A549 (cell line): Measurements from ENCODE around the gene NFYC. TPM values are rescaled to one million over a fixed set of nuclear protein-coding genes. Genes with fewer than 3 reads are reported as not detected.

Experiments
- ATAC-seq, 2 experiments: fragments of 200-7000 bp in 1 of 2; fragments of >200 bp in 1 of 2; cut with Nextera tagmentation in 1 of 2; cut with Tn5 transposase in 1 of 2; 3 replicates each; pipeline versions ENCODE4 v1.8.0 to v1.9.1; 2018 to 2020; ENCODE audit warnings: mild to moderate bottlenecking in 1 of 2, moderate library complexity in 1 of 2
- CTCF ChIA-PET: fragments of 300-600 bp; sonication (Branson Sonifier 250); formaldehyde crosslinking; extraction: SDS; loops from one replicate; lab custom pipeline; 2021; ENCODE audit warnings: antibody characterized with exemption, inconsistent platforms; lab: Yijun Ruan, JAX
- POLR2A ChIA-PET: fragments of 350-600 bp; formaldehyde crosslinking; extraction: SDS; loops from one replicate; lab custom pipeline; 2021; ENCODE audit warnings: antibody characterized with exemption, inconsistent platforms; lab: Yijun Ruan, JAX
- DNase-seq, 2 experiments: peaks; one replicate each; pipeline versions ENCODE4 v3.0.0 to v3.0.0-alpha.2; 2011 to 2016; ENCODE audit warnings: low read depth in 1 of 2, low spot score in 1 of 2
- FAIRE-seq: peaks from 2 replicates; lab custom pipeline; 2011; peaks lifted over from hg19 to GRCh38; lab: Jason Lieb, UNC
- H3K27ac ChIP-seq, 2 experiments: fragments of >200 bp; sonication (Bioruptor Twin); formaldehyde crosslinking; 3 replicates each; pipeline ENCODE4 v1.5.1; 2016 to 2017
- H3K4me1 ChIP-seq: fragments of >200 bp; sonication (Bioruptor Twin); formaldehyde crosslinking; 3 replicates; pipeline ENCODE4 v1.6.1; 2016
- H3K4me2 ChIP-seq: fragments of >200 bp; sonication (Bioruptor Twin); formaldehyde crosslinking; 3 replicates; pipeline ENCODE4 v1.6.1; 2016
- H3K4me3 ChIP-seq: fragments of >200 bp; sonication (Bioruptor Twin); formaldehyde crosslinking; 3 replicates; pipeline ENCODE4 v1.5.1; 2016
- H3K9me3 ChIP-seq: fragments of >200 bp; sonication (Bioruptor Twin); formaldehyde crosslinking; 3 replicates; pipeline ENCODE4 v1.6.1; 2016
- CHD2 ChIP-seq: fragments of 150-350 bp; IDR thresholded peaks from 2 replicates; pipeline ENCODE4 v1.6.1; 2014; ENCODE audit warnings: low read length; ENCODE audit not compliant: partially characterized antibody
- EHF ChIP-seq: fragments of 250-450 bp; sonication (Bioruptor Pico); IDR thresholded peaks from 2 replicates; pipeline ENCODE4 v1.5.0; 2020; ENCODE audit warnings: mild to moderate bottlenecking
- EP300 ChIP-seq, 2 experiments: fragments of >200 bp; sonication (Bioruptor Twin); formaldehyde crosslinking; IDR thresholded peaks; 2 replicates in 1 of 2; 3 replicates in 1 of 2; pipeline ENCODE4 v1.6.1; 2016 to 2017
- FOSL2 ChIP-seq, 2 experiments: fragments of 450-650 bp in 1 of 2; fragments of >200 bp in 1 of 2; sonication (Bioruptor Twin) in 1 of 2; formaldehyde crosslinking; IDR thresholded peaks; 2 replicates each; pipeline versions ENCODE4 v1.5.0 to v1.6.1; 2016 to 2020; ENCODE audit warnings: mild to moderate bottlenecking in 1 of 2, moderate library complexity in 1 of 2
- FOXS1 ChIP-seq: fragments of 250-450 bp; sonication (Bioruptor Pico); IDR thresholded peaks from 2 replicates; pipeline ENCODE4 v1.5.0; 2020; ENCODE audit warnings: mild to moderate bottlenecking, moderate library complexity
- GATA3 ChIP-seq: IDR thresholded peaks from 2 replicates; pipeline ENCODE4 v1.6.1; 2012; ENCODE audit warnings: borderline replicate concordance
- HDAC2 ChIP-seq: fragments of 200-600 bp; sonication (generic); IDR thresholded peaks from 2 replicates; pipeline ENCODE4 v1.6.1; 2016
- HOXB13 ChIP-seq: fragments of 250-450 bp; sonication (Bioruptor Pico); IDR thresholded peaks from 2 replicates; pipeline ENCODE4 v1.5.0; 2020; ENCODE audit warnings: low read depth, mild to moderate bottlenecking, moderate library complexity
- JUN ChIP-seq, 2 experiments: fragments of >200 bp; sonication (Bioruptor Twin); formaldehyde crosslinking; IDR thresholded peaks; 2 replicates in 1 of 2; 3 replicates in 1 of 2; pipeline ENCODE4 v1.6.1; 2016 to 2017
- JUNB ChIP-seq: fragments of >200 bp; sonication (Bioruptor Twin); formaldehyde crosslinking; IDR thresholded peaks from 2 replicates; pipeline ENCODE4 v1.6.1; 2016
- KDM1A ChIP-seq: fragments of 200-600 bp; sonication (generic); IDR thresholded peaks from 2 replicates; pipeline ENCODE4 v1.6.1; 2016; ENCODE audit warnings: low read depth, mild to moderate bottlenecking
- NR3C1 ChIP-seq: fragments of >200 bp; sonication (Bioruptor Twin); formaldehyde crosslinking; IDR thresholded peaks from 3 replicates; pipeline ENCODE4 v1.6.1; 2017
- RARB ChIP-seq: fragments of 250-450 bp; sonication (Bioruptor Pico); IDR thresholded peaks from 2 replicates; pipeline ENCODE4 v1.8.0; 2021; ENCODE audit warnings: mild to moderate bottlenecking, moderate library complexity
- RFX5 ChIP-seq: fragments of 450-650 bp; IDR thresholded peaks from 2 replicates; pipeline ENCODE4 v1.7.1; 2014; ENCODE audit warnings: antibody characterized with exemption, mild to moderate bottlenecking, moderate library complexity
- SMC3 ChIP-seq: fragments of >200 bp; sonication (Bioruptor Twin); formaldehyde crosslinking; IDR thresholded peaks from 3 replicates; pipeline ENCODE4 v1.6.1; 2018; ENCODE audit warnings: inconsistent platforms
- TFCP2L1 ChIP-seq: fragments of 250-450 bp; sonication (Bioruptor Pico); IDR thresholded peaks from 2 replicates; pipeline ENCODE4 v1.5.0; 2021; ENCODE audit warnings: mild to moderate bottlenecking
- TP53 ChIP-seq: fragments of 250-450 bp; sonication (Bioruptor Pico); IDR thresholded peaks from 2 replicates; pipeline ENCODE4 v1.5.0; 2021; ENCODE audit warnings: mild to moderate bottlenecking, moderate library complexity
- ZC3H11A ChIP-seq: fragments of 450-650 bp; IDR thresholded peaks from 2 replicates; pipeline ENCODE4 v1.6.1; 2014; ENCODE audit warnings: antibody characterized with exemption, mild to moderate bottlenecking
- ZFP36 ChIP-seq: fragments of 450-650 bp; IDR thresholded peaks from 2 replicates; pipeline ENCODE4 v1.6.1; 2014; ENCODE audit warnings: borderline replicate concordance; ENCODE audit not compliant: partially characterized antibody
- ZSCAN20 ChIP-seq: fragments of 250-450 bp; sonication (Bioruptor Pico); IDR thresholded peaks from 2 replicates; pipeline ENCODE4 v1.8.0; 2022; ENCODE audit warnings: mild to moderate bottlenecking, moderate library complexity
- WGBS: methylation state at CpG from one replicate; pipeline ENCODE4 v1.1.6; 2017; ENCODE audit errors: missing lambda C conversion rate; 5-methylcytosine and 5-hydroxymethylcytosine counted together
- polyA plus RNA-seq, 4 experiments: library from polyadenylated mRNA; depleted of rRNA in 3 of 4; stranded (reverse); fragments of >200 nt; fragmentation: RNase III in 1 of 4; extraction: RNeasy Plus Mini Kit Qiagen cat#74134 plus additional on column Dnase treatment in 1 of 4; gene quantifications; 2 replicates in 3 of 4; 3 replicates in 1 of 4; pipeline ENCODE4 v1.2.3, GENCODE V29; 2011 to 2017
- TF ChIP-seq, protein P1 (sequence below): fragments of 250-450 bp; sonication (Bioruptor Pico); IDR thresholded peaks from 2 replicates; pipeline ENCODE4 v1.5.0; 2020; ENCODE audit warnings: low read depth, mild to moderate bottlenecking, moderate library complexity
- TF ChIP-seq, protein P2 (sequence below): IDR thresholded peaks from 2 replicates; pipeline ENCODE4 v1.6.1; 2012
- TF ChIP-seq, protein P3 (sequence below): fragments of 450-650 bp; IDR thresholded peaks from 2 replicates; pipeline ENCODE4 v1.6.1; 2014; ENCODE audit warnings: antibody characterized with exemption

Gene NFYC
- polyA plus RNA-seq, 2 of the 4 experiments (the other 2 are of a cell fraction), result 35.1 to 43.4 TPM

DNA sequence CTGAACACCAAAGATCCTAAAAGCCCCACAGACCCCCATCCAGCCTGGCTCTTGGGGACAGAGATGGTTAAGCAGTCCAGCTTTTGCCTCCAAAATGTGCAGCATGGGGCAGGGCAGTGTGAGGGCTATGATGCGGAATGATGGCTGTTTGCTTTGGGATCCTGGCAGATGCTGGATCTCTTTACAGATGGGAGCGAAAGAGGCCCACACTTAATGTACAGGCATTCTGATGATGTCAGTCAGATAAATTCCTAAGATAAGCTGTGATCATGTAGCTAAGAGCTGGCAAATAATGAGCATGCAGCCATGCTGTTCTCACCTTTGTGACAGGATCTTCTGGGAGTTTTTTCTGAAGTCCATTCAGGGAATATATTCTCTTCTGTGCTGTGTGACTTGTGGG, 74.5 kb downstream of the NFYC start:
- Histone ChIP-seq H3K4me1 (no peaks in the 10 kb centered on the region), H3K9me3 (no peaks in the 10 kb centered on the region), H3K27ac (no peak overlapping the region), H3K4me2 (no peak overlapping the region), H3K4me3 (no peak overlapping the region)
- ChIA-PET POLR2A (no interaction called here), CTCF (interaction anchor here (1.4 to 2.6 kb wide), 7 partner anchors 9 to 99 kb away, joined by 3 to 20 read pairs (median 4); no protein-coding TSS in a partner anchor)
- no peak for TF ChIP-seq FOXS1 (CRISPR knock-in tag)
- no peak for TF ChIP-seq TP53 (CRISPR knock-in tag)
- TF ChIP-seq HOXB13 (CRISPR knock-in tag), result no peak
- TF ChIP-seq FOSL2 (IDR thresholded peaks at IDR 0.05), result no peak
- TF ChIP-seq FOSL2 (CRISPR knock-in tag; IDR thresholded peaks at IDR 0.05), result no peak
- no peak for TF ChIP-seq KDM1A
- TF ChIP-seq CHD2, result no peak
- TF ChIP-seq EHF (CRISPR knock-in tag), result no peak
- TF ChIP-seq, protein P1, sequence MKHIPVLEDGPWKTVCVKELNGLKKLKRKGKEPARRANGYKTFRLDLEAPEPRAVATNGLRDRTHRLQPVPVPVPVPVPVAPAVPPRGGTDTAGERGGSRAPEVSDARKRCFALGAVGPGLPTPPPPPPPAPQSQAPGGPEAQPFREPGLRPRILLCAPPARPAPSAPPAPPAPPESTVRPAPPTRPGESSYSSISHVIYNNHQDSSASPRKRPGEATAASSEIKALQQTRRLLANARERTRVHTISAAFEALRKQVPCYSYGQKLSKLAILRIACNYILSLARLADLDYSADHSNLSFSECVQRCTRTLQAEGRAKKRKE (CRISPR knock-in tag), result no peak
- FAIRE-seq (no peak), DNase-seq (no peak), ATAC-seq (no peak)
- whole genome bisulfite sequencing, result 92% methylated on average over 2 of the region's 2 CpGs

DNA sequence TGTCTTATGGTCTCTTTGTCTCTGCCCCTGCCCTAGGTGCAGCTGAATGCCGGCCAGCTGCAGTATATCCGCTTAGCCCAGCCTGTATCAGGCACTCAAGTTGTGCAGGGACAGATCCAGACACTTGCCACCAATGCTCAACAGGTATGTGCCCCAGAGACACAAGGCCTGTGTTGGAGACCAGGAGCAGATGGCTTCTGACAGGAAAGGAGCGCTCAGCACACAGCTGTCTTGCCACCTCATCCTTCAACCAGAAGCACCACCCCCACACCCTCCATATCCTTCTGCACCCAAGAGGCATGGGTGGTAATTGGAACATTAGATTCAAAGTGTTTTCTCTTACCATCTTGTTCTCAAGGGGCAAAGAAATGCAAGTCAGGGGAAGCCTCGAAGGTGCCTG, 75.1 kb downstream of the NFYC start:
- Histone ChIP-seq H3K9me3 (no peaks in the 10 kb centered on the region), H3K4me2 (no peak overlapping the region), H3K4me1 (no peaks in the 10 kb centered on the region), H3K4me3 (no peak overlapping the region), H3K27ac (no peak overlapping the region)
- DNase-seq (no peak), ATAC-seq (no peak), FAIRE-seq (no peak)
- WGBS, result 93% methylated on average over 4 of the region's 4 CpGs
- TF ChIP-seq NR3C1, result no peak
- no peak for TF ChIP-seq ZC3H11A
- TF ChIP-seq EP300 (IDR thresholded peaks at IDR 0.05), result no peak
- TF ChIP-seq HOXB13 (CRISPR knock-in tag), result no peak
- POLR2A ChIA-PET, result no interaction called here
- CTCF ChIA-PET, result interaction anchor here (1.6 to 2.6 kb wide), 4 partner anchors 8 to 100 kb away, joined by 3 to 20 read pairs (median 5); no protein-coding TSS in a partner anchor

DNA sequence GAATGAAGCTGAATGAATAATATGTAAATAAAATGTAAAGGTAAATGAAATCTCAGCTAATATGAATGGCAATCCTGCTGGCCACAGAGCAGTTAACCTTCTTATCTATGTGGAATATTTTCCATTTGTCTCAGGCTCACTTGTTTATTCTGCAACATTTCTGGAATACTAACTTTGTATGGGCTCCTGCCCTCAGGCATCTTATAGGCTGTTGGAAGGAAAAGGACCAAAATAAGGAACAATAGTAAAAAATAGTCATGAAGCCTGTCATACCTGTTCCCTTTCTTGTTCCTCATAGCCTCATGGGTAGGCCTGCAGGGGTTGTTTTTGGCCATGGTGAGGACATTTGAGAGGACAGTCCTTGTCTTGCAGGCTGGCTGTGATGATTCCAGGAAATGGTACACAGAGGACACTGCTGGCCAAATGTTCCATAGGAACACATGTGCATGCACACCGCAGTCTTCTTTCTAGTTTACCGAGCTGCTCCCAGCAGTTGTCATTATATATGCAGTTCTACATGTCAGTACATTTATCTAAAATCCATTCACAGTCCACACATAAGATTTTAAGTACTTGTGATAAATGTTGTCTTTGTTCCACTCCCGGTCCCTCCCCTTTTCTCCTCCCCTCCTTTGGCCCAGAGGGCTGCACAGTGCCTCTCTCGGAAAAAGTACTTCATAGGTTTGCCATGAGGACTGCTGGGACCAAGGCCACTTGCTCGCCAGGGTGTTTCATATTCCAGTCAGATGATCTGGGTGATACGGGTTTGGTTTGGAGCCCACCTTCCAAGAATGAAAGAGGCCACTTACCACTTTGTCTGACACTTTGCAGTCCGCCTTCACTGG, 76.9 kb downstream of the NFYC start:
- 96% methylated on average over 6 of the region's 7 CpGs for whole genome bisulfite sequencing
- POLR2A ChIA-PET, result no interaction called here
- Histone ChIP-seq H3K4me2 (no peak overlapping the region), H3K9me3 (no peaks in the 10 kb centered on the region), H3K27ac (no peak overlapping the region), H3K4me1 (no peaks in the 10 kb centered on the region), H3K4me3 (no peak overlapping the region)
- no peak for TF ChIP-seq JUNB
- TF ChIP-seq, protein P2, sequence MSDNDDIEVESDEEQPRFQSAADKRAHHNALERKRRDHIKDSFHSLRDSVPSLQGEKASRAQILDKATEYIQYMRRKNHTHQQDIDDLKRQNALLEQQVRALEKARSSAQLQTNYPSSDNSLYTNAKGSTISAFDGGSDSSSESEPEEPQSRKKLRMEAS, result no peak
- TF ChIP-seq FOXS1 (CRISPR knock-in tag), result no peak
- TF ChIP-seq JUN (IDR thresholded peaks at IDR 0.05), result no peak
- no peak for TF ChIP-seq ZSCAN20
- TF ChIP-seq KDM1A, result no peak
- no peak for TF ChIP-seq HDAC2
- no peak for TF ChIP-seq GATA3
- TF ChIP-seq EP300 (IDR thresholded peaks at IDR 0.05), result no peak
- TF ChIP-seq RFX5, result no peak
- no peak for TF ChIP-seq EHF (CRISPR knock-in tag)
- TF ChIP-seq TFCP2L1, result no peak
- TF ChIP-seq SMC3, result no peak
- TF ChIP-seq RARB (CRISPR knock-in tag), result no peak
- TF ChIP-seq ZFP36, result no peak
- TF ChIP-seq, protein P3, sequence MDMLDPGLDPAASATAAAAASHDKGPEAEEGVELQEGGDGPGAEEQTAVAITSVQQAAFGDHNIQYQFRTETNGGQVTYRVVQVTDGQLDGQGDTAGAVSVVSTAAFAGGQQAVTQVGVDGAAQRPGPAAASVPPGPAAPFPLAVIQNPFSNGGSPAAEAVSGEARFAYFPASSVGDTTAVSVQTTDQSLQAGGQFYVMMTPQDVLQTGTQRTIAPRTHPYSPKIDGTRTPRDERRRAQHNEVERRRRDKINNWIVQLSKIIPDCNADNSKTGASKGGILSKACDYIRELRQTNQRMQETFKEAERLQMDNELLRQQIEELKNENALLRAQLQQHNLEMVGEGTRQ, result no peak
- ATAC-seq (no peak), DNase-seq (no peak), FAIRE-seq (no peak)
- CTCF ChIA-PET, result no interaction called here
